ENCODE measurements around the gene SERPINB4. TPM values are rescaled to one million over a fixed set of nuclear protein-coding genes. Genes with fewer than 3 reads are reported as not detected.

SERPINB4 gene
- total RNA-seq, 2 experiments from 2014 or later: not detected

DNA sequence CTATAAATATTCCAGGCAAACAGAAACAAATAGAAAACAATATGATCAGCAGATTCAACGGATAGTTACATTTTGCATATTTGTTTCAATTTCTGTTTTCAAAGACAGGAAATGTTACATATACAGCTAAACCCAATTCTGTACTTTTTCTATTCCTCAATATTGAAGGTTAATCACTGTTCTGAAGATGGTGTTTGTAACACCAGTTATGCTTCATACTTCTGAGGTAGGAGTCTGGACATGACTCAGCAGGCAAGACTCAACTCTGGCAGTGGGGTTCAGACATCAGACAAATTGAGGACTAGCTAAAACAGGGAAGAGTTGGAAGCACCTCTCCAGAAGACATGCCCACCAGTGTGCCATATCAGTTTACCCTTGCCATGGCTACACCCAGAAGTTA lies 40.3 kb downstream of the SERPINB4 start:
- ChIA-PET CTCF (interaction anchor here (0.6 to 1.6 kb wide), 3 partner anchors 8 to 85 kb away, joined by 3 read pairs; no protein-coding TSS in a partner anchor), POLR2A (no interaction called here)
- DNase-seq: no peak
- no peak for ATAC-seq
- no peaks in the 10 kb centered on the region for H3K9me3 Mint-ChIP-seq
- H3K4me1 Mint-ChIP-seq (ENCODE audit: low read depth): no peaks in the 10 kb centered on the region
- no peak for TF ChIP-seq CTCF (IDR thresholded peaks at IDR 0.05)
- no peaks in the 10 kb centered on the region for H3K36me3 Mint-ChIP-seq (ENCODE audit: low read depth)
- intact Hi-C loops (cut with micrococcal nuclease): no loop called here
- peaks cover 6% of the 10 kb centered on the region for H3K27me3 Mint-ChIP-seq
- H3K27ac Mint-ChIP-seq: no peak overlapping the region
- no peak overlapping the region for H3K4me3 Mint-ChIP-seq

DNA sequence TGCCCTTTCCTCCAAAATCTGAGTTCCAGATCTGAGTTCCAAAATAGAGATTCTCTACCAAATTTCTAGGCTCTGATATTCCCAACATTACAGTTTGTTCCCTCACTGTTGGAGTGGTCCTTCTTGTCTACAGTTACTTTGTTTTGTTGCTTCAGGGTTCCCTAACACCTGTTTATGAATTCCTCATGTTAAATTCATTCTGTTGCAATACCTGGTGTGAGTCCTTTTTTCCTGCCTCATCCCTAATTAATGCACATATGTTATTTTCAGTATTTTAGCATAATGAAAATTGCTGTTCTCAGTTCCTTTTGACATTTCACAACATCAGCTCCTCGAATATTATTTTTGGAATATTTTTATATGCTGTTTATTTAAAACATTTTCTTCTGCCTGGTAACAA lies 40.7 kb downstream of the SERPINB4 start:
- no peak for TF ChIP-seq CTCF (IDR thresholded peaks at IDR 0.05)
- ATAC-seq (no peak), DNase-seq (no peak)
- no peaks in the 10 kb centered on the region for H3K36me3 Mint-ChIP-seq (ENCODE audit: low read depth)
- peaks cover 6% of the 10 kb centered on the region for H3K27me3 Mint-ChIP-seq
- H3K9me3 Mint-ChIP-seq: no peaks in the 10 kb centered on the region
- ChIA-PET POLR2A (no interaction called here), CTCF (interaction anchor here (0.6 to 1.6 kb wide), 3 partner anchors 8 to 84 kb away, joined by 3 read pairs; no protein-coding TSS in a partner anchor)
- intact Hi-C loops (cut with micrococcal nuclease): no loop called here
- no peaks in the 10 kb centered on the region for H3K4me1 Mint-ChIP-seq (ENCODE audit: low read depth)
- H3K27ac Mint-ChIP-seq: no peak overlapping the region
- no peak overlapping the region for H3K4me3 Mint-ChIP-seq

DNA sequence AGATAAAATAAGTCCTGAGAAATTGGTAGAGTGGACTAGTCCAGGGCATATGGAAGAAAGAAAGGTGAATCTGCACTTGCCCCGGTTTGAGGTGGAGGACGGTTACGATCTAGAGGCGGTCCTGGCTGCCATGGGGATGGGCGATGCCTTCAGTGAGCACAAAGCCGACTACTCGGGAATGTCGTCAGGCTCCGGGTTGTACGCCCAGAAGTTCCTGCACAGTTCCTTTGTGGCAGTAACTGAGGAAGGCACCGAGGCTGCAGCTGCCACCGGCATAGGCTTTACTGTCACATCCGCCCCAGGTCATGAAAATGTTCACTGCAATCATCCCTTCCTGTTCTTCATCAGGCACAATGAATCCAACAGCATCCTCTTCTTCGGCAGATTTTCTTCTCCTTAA lies 47.1 kb downstream of the SERPINB4 start:
- TF ChIP-seq CTCF (IDR thresholded peaks at IDR 0.05): no peak
- no peaks in the 10 kb centered on the region for H3K9me3 Mint-ChIP-seq
- DNase-seq (no peak), ATAC-seq (no peak)
- H3K27me3 Mint-ChIP-seq: no peaks in the 10 kb centered on the region
- H3K27ac Mint-ChIP-seq: no peak overlapping the region
- ChIA-PET CTCF (no interaction called here), POLR2A (no interaction called here)
- intact Hi-C loops (cut with micrococcal nuclease): no loop called here
- no peak overlapping the region for H3K4me3 Mint-ChIP-seq
- no peaks in the 10 kb centered on the region for H3K36me3 Mint-ChIP-seq (ENCODE audit: low read depth)
- no peaks in the 10 kb centered on the region for H3K4me1 Mint-ChIP-seq (ENCODE audit: low read depth)

- H3K36me3 Mint-ChIP-seq (ENCODE audit: low read depth): no peaks in the 10 kb centered on the region
- POLR2A ChIA-PET: no interaction called here
- no peak for TF ChIP-seq CTCF (IDR thresholded peaks at IDR 0.05)
- ATAC-seq (no peak), DNase-seq (no peak)
- CTCF ChIA-PET: no interaction called here
- intact Hi-C loops (cut with micrococcal nuclease): no loop called here
- H3K27ac Mint-ChIP-seq: no peak overlapping the region
- no peaks in the 10 kb centered on the region for H3K27me3 Mint-ChIP-seq
- H3K9me3 Mint-ChIP-seq: no peaks in the 10 kb centered on the region
- no peak overlapping the region for H3K4me3 Mint-ChIP-seq
- H3K4me1 Mint-ChIP-seq (ENCODE audit: low read depth): no peaks in the 10 kb centered on the region
Measured at GRCh38 chr18:63592471-63592870, 51.6 kb downstream of the SERPINB4 start.

- Mint-ChIP-seq H3K4me1 (ENCODE audit: low read depth) (no peaks in the 10 kb centered on the region), H3K36me3 (ENCODE audit: low read depth) (no peaks in the 10 kb centered on the region), H3K4me3 (no peak overlapping the region), H3K9me3 (no peaks in the 10 kb centered on the region), H3K27ac (no peak overlapping the region), H3K27me3 (no peaks in the 10 kb centered on the region)
- intact Hi-C loops (cut with micrococcal nuclease): no loop called here
- ChIA-PET POLR2A (no interaction called here), CTCF (interaction anchor here (1.1 kb wide), 1 partner anchor 74 kb away, joined by 3 read pairs; no protein-coding TSS in a partner anchor)
- ATAC-seq (no peak), DNase-seq (no peak)
- TF ChIP-seq CTCF (IDR thresholded peaks at IDR 0.05): no peak
Measured at GRCh38 chr18:63591725-63592124, 52.3 kb downstream of the SERPINB4 start.

Measured in activated CD8-positive, alpha-beta T cell treated with anti-CD3 and anti-CD28 coated beads for 36 hours (primary cell).